ENCODE measurements around the gene TMEM167A.
"Not testable (repeated sequence)": the region's sequence is repeated elsewhere in the genome, so short reads cannot be mapped to it uniquely, and the experiment has no call there.

The TMEM167A gene

DNA sequence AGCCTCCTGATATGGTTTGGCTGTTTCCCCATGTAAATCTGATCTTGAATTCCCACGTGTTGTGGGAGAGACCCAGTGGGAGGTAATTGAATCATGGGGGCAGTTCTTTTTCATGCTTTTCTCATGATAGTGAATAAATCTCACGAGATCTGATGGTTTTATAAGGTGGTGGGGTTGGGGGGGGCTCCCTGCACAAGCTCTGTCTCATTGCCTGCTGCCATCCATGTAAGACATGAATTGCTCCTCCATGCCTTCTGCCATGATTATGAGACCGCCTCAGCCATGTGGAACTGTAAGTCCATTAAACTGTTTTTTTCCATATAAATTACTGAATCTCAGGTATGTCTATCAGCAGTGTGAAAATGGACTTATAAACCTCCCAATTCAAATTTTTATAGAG, 13.0 kb upstream of the TMEM167A start:
- DNase-seq (ENCODE audit: low spot score) = no peak

DNA sequence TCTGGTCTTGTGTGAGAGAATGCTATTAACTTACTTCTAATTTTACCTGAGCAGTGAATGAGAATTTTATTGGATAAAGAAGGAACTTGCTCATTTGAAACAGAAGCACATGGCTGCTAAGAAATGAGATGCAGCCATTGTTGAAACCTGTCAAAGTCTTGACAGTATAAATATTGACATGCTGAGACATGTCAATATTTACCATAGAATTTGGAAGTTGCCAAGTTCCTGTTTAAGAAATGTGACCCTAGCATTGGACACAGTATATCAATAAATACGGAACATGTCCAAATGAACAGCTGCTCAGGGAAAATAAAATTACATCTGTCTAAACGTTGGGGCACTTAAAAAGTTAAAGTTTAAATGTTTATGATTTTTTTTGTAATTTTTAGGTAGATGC, 7.9 kb upstream of the TMEM167A start:
- DNase-seq (ENCODE audit: low spot score) = no peak

- DNase-seq (ENCODE audit: low spot score) = no peak
Measured at GRCh38 chr5:83084336-83084735, 7.1 kb upstream of the TMEM167A start.

DNA sequence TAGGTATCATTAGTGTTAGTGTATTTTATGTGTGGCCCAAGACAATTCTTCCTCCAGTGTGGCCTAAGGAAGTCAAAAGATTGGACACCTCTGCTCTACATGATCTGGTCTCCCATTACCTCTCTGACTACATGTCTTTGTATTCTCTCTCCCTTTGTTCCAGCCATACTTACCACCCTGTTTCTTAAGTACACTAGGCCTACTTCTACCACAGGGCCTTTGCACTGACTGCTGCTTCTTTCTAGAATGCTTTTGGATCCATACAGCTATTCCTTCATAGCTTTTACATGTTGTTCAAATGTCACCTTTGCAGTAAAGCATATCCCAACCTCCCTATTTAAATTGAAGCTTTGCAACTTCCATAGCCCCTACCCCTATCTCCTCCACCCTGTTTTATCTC, 5.6 kb upstream of the TMEM167A start:
- DNase-seq (ENCODE audit: low spot score) = no peak

GRCh38 chr5:83077662-83078261, 568 bp upstream of the TMEM167A start:
- DNase-seq (ENCODE audit: low spot score) = no peak

- DNase-seq (ENCODE audit: low spot score) = no peak
Measured at GRCh38 chr5:83072966-83073365, 4.2 kb downstream of the TMEM167A start.

- DNase-seq (ENCODE audit: low spot score) = no peak
Measured at GRCh38 chr5:83071286-83072051, 5.7 kb downstream of the TMEM167A start.

GRCh38 chr5:83069096-83069799, 7.9 kb downstream of the TMEM167A start:
- no peak for DNase-seq (ENCODE audit: low spot score)

- not testable (repeated sequence) for DNase-seq (ENCODE audit: low spot score)
Measured at GRCh38 chr5:83067377-83067776, 9.8 kb downstream of the TMEM167A start.

DNA sequence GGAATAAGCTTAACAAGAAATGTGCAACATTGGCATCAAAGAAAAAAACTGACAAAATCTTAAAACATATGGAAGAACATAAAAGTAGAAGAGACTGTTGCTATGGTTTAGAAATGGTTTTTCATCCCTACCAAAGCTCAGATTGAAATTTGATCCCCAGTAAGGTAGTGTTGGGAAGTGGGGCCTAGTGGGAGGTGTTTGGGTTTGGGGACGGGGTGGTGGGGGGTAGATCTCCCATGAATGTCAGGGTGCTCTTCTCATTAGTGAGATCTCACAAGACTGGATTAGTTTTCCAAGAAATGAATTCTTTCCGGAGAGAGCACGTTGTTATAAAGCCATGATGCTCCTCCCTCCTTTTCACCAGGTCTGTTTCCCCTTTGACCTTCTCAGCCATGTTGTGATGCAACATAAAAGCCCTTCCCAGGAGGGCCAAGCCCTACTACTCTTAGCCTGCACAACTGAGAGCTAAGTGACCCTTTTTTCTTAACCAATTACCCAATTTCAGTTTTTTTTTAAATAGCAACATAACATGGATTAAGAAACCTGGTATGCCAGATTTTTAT, 10.6 kb downstream of the TMEM167A start:
- no peak for DNase-seq (ENCODE audit: low spot score)

GRCh38 chr5:83059341-83059740, 17.9 kb downstream of the TMEM167A start:
- DNase-seq (ENCODE audit: low spot score) = no peak

- DNase-seq (ENCODE audit: low spot score) = no peak
Measured at GRCh38 chr5:83058726-83059125, 18.5 kb downstream of the TMEM167A start.

DNA sequence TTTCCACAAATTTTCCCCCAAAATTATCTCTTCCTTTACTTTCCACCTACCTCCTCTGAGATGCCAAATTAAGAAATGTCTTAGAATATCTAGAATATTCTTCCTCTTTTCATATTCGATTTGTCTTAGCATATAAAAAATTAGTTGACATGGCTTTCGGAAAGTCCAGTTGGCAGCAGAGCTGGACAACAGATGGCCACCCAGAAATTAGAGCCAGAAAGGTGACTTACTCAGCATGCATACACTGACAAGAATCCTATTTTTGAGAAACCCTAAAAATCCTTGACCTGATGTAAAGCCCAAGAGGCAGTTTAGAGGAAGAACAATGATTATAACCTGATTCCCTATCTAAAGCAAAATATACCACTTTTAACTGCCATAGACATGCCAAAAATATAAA, 22.0 kb downstream of the TMEM167A start:
- no peak for DNase-seq (ENCODE audit: low spot score)

DNA sequence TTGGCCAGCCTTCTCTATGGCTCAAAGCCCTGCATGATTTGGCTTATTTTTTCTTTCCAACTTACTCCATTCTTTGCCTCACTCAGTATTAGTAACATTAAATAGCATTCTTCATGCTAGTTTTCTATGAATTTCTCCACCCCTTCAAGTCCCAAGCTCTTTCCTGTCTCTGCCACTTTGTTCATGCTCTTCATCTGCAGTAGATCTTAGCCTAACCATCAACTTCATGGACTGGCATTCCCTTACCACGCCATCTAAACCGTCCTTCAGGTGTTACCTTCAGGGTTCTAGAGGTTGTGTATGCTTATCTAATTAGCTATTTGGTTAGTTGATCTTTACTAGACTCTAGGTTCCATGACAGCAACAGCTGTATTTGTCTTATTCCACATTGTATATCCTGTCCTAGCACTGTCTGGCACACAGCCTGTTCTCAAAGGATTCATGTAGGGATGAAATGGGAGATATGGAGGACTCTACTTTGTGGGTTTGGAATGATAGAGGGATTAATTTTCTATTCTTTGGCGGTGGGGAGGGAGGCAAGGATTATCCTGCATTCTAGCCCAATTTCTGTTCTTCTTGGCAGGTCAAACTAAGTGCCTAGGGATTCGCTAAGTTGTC, 26.4 kb downstream of the TMEM167A start:
- no peak for DNase-seq (ENCODE audit: low spot score)

DNA sequence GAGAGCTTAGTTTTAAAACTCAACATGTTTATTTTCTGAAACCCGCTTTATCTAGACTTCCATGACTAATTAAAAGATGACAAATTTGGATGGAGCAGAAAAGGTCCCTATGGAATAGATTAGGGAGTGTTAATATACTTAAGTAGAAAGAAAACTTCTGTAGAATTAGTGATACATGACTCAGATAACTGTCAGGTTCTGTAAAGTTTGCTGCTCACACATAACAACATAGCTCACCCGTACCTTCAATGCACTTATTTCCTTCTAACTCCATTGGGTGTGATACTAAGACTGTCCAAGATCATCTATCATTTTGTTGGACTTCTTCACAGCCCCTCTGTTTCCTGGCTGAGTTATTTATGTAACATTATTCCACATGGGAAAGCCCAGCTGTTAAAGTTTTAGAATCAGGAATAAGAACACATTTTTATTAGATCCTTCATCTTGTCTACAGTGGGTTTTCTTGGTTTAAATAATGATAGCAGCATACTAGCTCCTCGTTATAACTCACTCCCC, 27.8 kb downstream of the TMEM167A start:
- no peak for DNase-seq (ENCODE audit: low spot score)

DNA sequence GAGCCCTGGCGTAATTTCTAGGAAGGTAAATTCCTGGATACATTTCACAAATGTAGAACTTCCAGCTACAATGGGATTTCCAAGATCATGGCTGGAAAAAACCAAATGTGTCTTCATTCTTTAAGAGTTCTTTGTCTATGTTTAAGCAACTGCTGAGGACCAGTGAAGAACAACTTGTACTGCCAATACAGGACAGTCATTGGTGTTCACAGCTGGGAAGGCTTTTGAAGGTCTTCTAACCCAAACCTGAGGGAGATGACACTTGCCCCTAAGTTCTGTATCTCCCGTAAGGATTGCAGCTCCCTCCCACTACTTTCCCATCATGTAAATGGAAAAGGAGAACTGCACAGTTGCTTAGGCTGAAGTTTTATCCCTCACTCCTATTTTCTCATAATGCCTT, 28.4 kb downstream of the TMEM167A start:
- no peak for DNase-seq (ENCODE audit: low spot score)

- DNase-seq (ENCODE audit: low spot score) = no peak
Measured at GRCh38 chr5:83048277-83048676, 28.9 kb downstream of the TMEM167A start.

GRCh38 chr5:83044926-83045325, 32.3 kb downstream of the TMEM167A start:
- no peak for DNase-seq (ENCODE audit: low spot score)

GRCh38 chr5:83042507-83042906, 34.7 kb downstream of the TMEM167A start:
- DNase-seq (ENCODE audit: low spot score) = no peak

DNA sequence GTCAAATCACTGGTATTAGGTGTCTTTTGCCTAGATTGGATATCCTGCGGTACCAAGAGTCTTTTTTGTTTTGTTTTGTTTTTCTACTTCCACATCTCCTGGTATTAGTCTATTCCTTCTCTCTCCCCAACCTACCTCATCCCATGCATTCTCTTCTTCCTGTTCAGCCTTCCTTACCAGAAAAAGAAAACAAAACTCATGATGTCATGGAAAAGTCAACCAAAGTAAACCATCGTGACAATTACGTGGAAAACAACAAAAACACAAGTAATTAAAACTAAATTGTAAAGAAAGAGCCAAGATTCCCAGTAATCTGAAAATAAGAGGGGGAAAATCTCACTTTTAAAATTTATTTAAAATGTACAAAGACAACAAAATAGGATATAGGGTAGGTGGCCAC, 38.3 kb downstream of the TMEM167A start:
- DNase-seq (ENCODE audit: low spot score) = no peak

GRCh38 chr5:83036991-83037575, 40.1 kb downstream of the TMEM167A start:
- no peak for DNase-seq (ENCODE audit: low spot score)

Measured in ecto neural progenitor cell (in vitro differentiated cells).